Endothelial cell of umbilical vein (primary cell): ENCODE data around the gene PPP1R8. TPM values are rescaled to one million over a fixed set of nuclear protein-coding genes. Genes with fewer than 3 reads are reported as not detected.

Source experiments
- BruUV-seq: library from RNA; stranded (reverse); fragments of 400-500 nt; replicated peaks from 2 replicates; lab custom pipeline; 2021; lab: Mats Ljungman, UMichigan
- CTCF ChIA-PET: fragments of 300-600, 350-600 bp; sonication (Branson Sonifier 250); formaldehyde crosslinking; loops from one replicate; lab custom pipeline; 2021; ENCODE audit warnings: antibody characterized with exemption, inconsistent platforms; lab: Charles Lee
- POLR2A ChIA-PET: fragments of 300-600, 350-600 bp; sonication (Branson Sonifier 250); formaldehyde crosslinking; loops from one replicate; lab custom pipeline; 2021; ENCODE audit warnings: antibody characterized with exemption, inconsistent platforms; lab: Charles Lee
- DNase-seq: peaks from one replicate; pipeline ENCODE4 v3.0.0-alpha.2; 2011; ENCODE audit warnings: low read depth, low spot score
- FAIRE-seq: peaks from 2 replicates; lab custom pipeline; 2011; peaks lifted over from hg19 to GRCh38; lab: Jason Lieb, UNC
- H2AFZ ChIP-seq: 2 replicates; pipeline ENCODE4 v1.6.0; 2012; ENCODE audit warnings: low read depth, low read length, control low read depth, inconsistent platforms
- H3K27ac ChIP-seq: 2 replicates; pipeline ENCODE4 v1.5.1; 2011; ENCODE audit warnings: low read depth, mild to moderate bottlenecking, control low read depth, low read length, moderate library complexity; ENCODE audit not compliant: insufficient read depth
- H3K27me3 ChIP-seq, 2 experiments: 2 replicates each; pipeline versions ENCODE4 v1.6.0 to v1.6.1; 2011; ENCODE audit warnings: low read length in 2 of 2, mixed read lengths in 1 of 2; ENCODE audit not compliant: control insufficient read depth in 2 of 2, insufficient read depth in 2 of 2
- H3K36me3 ChIP-seq, 2 experiments: 2 replicates in 1 of 2; 3 replicates in 1 of 2; pipeline ENCODE4 v1.5.1; 2011; ENCODE audit warnings: low read length in 2 of 2, mild to moderate bottlenecking in 1 of 2, moderate library complexity in 1 of 2; ENCODE audit not compliant: control insufficient read depth in 2 of 2, insufficient read depth in 2 of 2; ENCODE audit errors: extremely low read depth in 1 of 2
- H3K4me1 ChIP-seq: 3 replicates; pipeline ENCODE4 v1.5.1; 2011; ENCODE audit warnings: mild to moderate bottlenecking, low read length; ENCODE audit not compliant: control insufficient read depth, insufficient read depth; ENCODE audit errors: extremely low read depth
- H3K4me2 ChIP-seq: 2 replicates; pipeline ENCODE4 v1.6.1; 2011; ENCODE audit warnings: low read length, control low read depth, mixed read lengths; ENCODE audit not compliant: insufficient read depth
- H3K4me3 ChIP-seq, 3 experiments: fragments of 200-600 bp in 1 of 3; sonication (generic), shearing (Covaris generic) in 1 of 3; replicated peaks in 1 of 3; 2 replicates each; pipeline ENCODE4 v1.5.1; 2011 to 2016; ENCODE audit warnings: control low read depth in 3 of 3, low read length in 3 of 3, mild to moderate bottlenecking in 2 of 3, inconsistent platforms in 1 of 3, low read depth in 1 of 3, moderate library complexity in 1 of 3; ENCODE audit not compliant: insufficient read depth in 1 of 3
- H3K79me2 ChIP-seq: 2 replicates; pipeline ENCODE4 v1.6.0; 2012; ENCODE audit warnings: low read length, inconsistent platforms; ENCODE audit not compliant: control insufficient read depth, insufficient read depth
- H3K9ac ChIP-seq: replicated peaks from 2 replicates; pipeline ENCODE3; 2011; ENCODE audit warnings: low read length, control low read depth; ENCODE audit not compliant: insufficient read depth; ENCODE audit errors: extremely low read depth
- H3K9me1 ChIP-seq: replicated peaks from 3 replicates; pipeline ENCODE4 v1.6.0; 2011; ENCODE audit warnings: mild to moderate bottlenecking, low read length; ENCODE audit not compliant: control insufficient read depth, insufficient read depth; ENCODE audit errors: extremely low read depth
- H3K9me3 ChIP-seq: replicated peaks from 2 replicates; pipeline ENCODE4 v1.5.1; 2012; ENCODE audit warnings: low read length, inconsistent platforms; ENCODE audit not compliant: control insufficient read depth, insufficient read depth
- H4K20me1 ChIP-seq: replicated peaks from 2 replicates; pipeline ENCODE3; 2011; ENCODE audit warnings: mild to moderate bottlenecking, low read length; ENCODE audit not compliant: control insufficient read depth, insufficient read depth; ENCODE audit errors: extremely low read depth
- EZH2 ChIP-seq: IDR thresholded peaks from 2 replicates; pipeline ENCODE4 v1.6.1; 2012; ENCODE audit warnings: borderline replicate concordance, low read depth, mild to moderate bottlenecking, moderate library complexity, low read length, inconsistent platforms; ENCODE audit not compliant: severe bottlenecking
- FOS ChIP-seq: IDR thresholded peaks from 2 replicates; pipeline ENCODE4 v1.6.1; 2011; ENCODE audit warnings: mild to moderate bottlenecking, low read length, moderate library complexity, borderline replicate concordance; ENCODE audit not compliant: insufficient read depth
- GATA2 ChIP-seq: IDR thresholded peaks from 2 replicates; pipeline ENCODE4 v1.7.0; 2011; ENCODE audit warnings: low read depth, mild to moderate bottlenecking, moderate library complexity, mixed read lengths, low read length; ENCODE audit not compliant: insufficient read length, insufficient read depth
- JUN ChIP-seq: IDR thresholded peaks from 2 replicates; pipeline ENCODE4 v1.6.1; 2011; ENCODE audit warnings: borderline replicate concordance, low read depth; ENCODE audit not compliant: insufficient read length, insufficient read depth
- MAX ChIP-seq: IDR thresholded peaks from 2 replicates; pipeline ENCODE4 v1.6.1; 2011; ENCODE audit not compliant: insufficient read depth, insufficient read length
- MYC ChIP-seq: IDR thresholded peaks from one replicate; pipeline ENCODE4 v1.6.1; 2011; ENCODE audit warnings: mild to moderate bottlenecking, low read depth, low read length
- POLR2A ChIP-seq: IDR thresholded peaks from 2 replicates; pipeline ENCODE4 v1.6.1; 2012; ENCODE audit warnings: low read depth, mild to moderate bottlenecking, control low read depth, low read length
- POLR2AphosphoS5 ChIP-seq: IDR thresholded peaks from 2 replicates; pipeline ENCODE4 v1.6.1; 2012; ENCODE audit warnings: low read depth, mild to moderate bottlenecking, control low read depth, low read length, moderate library complexity; ENCODE audit not compliant: insufficient read depth
- dilution Hi-C: fragments of 300-500 bp; cut with MboI; formaldehyde crosslinking; loops from one replicate; pipeline ENCODE4 v1.15.0; 2019; ENCODE audit warnings: low sequenced_read_pairs; ENCODE audit not compliant: extremely low pct_ligation_motif_present
- intact Hi-C: fragments of 100-400 bp; cut with micrococcal nuclease; formaldehyde crosslinking; loops from one replicate; pipeline ENCODE4 v1.10.0; 2022
- polyA plus RNA-seq, 4 experiments: library from polyadenylated mRNA; depleted of rRNA in 3 of 4; stranded (reverse) in 3 of 4; unstranded in 1 of 4; fragments of >200 nt; gene quantifications; 2 replicates each; pipeline versions ENCODE4 v1.2.1 to v1.2.3, GENCODE V29; 2011 to 2012; ENCODE audit warnings: missing spikeins in 1 of 4
- total RNA-seq: library from RNA; stranded (reverse); gene quantifications from 2 replicates; pipeline ENCODE4 v1.2.3, GENCODE V29; 2021
- TF ChIP-seq, protein P1 (sequence below), 2 donors: IDR thresholded peaks; 1 replicate in 1 of 2; 2 replicates in 1 of 2; pipeline ENCODE4 v1.5.1; 2011; ENCODE audit warnings: low read length in 2 of 2, mild to moderate bottlenecking in 2 of 2, moderate library complexity in 2 of 2, control low read depth in 1 of 2, inconsistent platforms in 1 of 2, low read depth in 1 of 2; ENCODE audit not compliant: insufficient read depth in 1 of 2; ENCODE audit errors: extremely low read depth in 1 of 2

PPP1R8 gene
- total and polyA plus RNA-seq, 2 donors (not counting 3 experiments of a cell fraction or from before 2014, with no cell fraction given): 39.0 to 48.5 TPM

GRCh38 chr1:27835046-27835445, 4.5 kb downstream of the PPP1R8 start:
- TF ChIP-seq MYC (no peak), JUN (no peak), MAX (no peak), EZH2 (no peak), POLR2A (no peak), GATA2 (no peak), FOS (no peak), POLR2AphosphoS5 (no peak)
- TF ChIP-seq, protein P1, sequence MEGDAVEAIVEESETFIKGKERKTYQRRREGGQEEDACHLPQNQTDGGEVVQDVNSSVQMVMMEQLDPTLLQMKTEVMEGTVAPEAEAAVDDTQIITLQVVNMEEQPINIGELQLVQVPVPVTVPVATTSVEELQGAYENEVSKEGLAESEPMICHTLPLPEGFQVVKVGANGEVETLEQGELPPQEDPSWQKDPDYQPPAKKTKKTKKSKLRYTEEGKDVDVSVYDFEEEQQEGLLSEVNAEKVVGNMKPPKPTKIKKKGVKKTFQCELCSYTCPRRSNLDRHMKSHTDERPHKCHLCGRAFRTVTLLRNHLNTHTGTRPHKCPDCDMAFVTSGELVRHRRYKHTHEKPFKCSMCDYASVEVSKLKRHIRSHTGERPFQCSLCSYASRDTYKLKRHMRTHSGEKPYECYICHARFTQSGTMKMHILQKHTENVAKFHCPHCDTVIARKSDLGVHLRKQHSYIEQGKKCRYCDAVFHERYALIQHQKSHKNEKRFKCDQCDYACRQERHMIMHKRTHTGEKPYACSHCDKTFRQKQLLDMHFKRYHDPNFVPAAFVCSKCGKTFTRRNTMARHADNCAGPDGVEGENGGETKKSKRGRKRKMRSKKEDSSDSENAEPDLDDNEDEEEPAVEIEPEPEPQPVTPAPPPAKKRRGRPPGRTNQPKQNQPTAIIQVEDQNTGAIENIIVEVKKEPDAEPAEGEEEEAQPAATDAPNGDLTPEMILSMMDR (IDR thresholded peaks at IDR 0.05; ENCODE audit: extremely low read depth in 1 of 2, insufficient read depth in 1 of 2, low read depth in 1 of 2, low read length in 2 of 2): no peak
- peaks cover 67% of the 10 kb centered on the region for H3K79me2 ChIP-seq
- DNase-seq (no peak), FAIRE-seq (no peak)
- ChIA-PET POLR2A (no interaction called here), CTCF (interaction anchor here (1.3 to 1.7 kb wide), 2 partner anchors 22 to 166 kb away, joined by 3 to 10 read pairs; no protein-coding TSS in a partner anchor)
- dilution Hi-C loops (no loop called here), intact Hi-C loops (no loop called here)
- H3K4me2 ChIP-seq: no peak overlapping the region
- no peak overlapping the region for H3K4me3 ChIP-seq
- H3K9ac ChIP-seq: no peak overlapping the region
- H4K20me1 ChIP-seq: no peaks in the 10 kb centered on the region
- no peaks in the 10 kb centered on the region for H3K9me1 ChIP-seq
- no TSS peak for BruUV-seq
- no peaks in the 10 kb centered on the region for H3K27me3 ChIP-seq
- peaks cover 17% of the 10 kb centered on the region for H3K4me1 ChIP-seq
- peaks cover 4 to 6% of the 10 kb centered on the region in 2 experiments for H3K36me3 ChIP-seq
- H3K27ac ChIP-seq: no peak overlapping the region
- no peak overlapping the region for H2AFZ ChIP-seq
- no peaks in the 10 kb centered on the region for H3K9me3 ChIP-seq
